Cardiac ventricle fibroblast (primary cell): ENCODE data around the gene TSHB. TPM values are rescaled to one million over a fixed set of nuclear protein-coding genes. Genes with fewer than 3 reads are reported as not detected.

Source experiments
- total RNA-seq: library from RNA; depleted of rRNA; stranded (reverse); fragments of >200 nt; gene quantifications from 2 replicates; pipeline ENCODE4 v1.2.3, GENCODE V29; 2015

Gene TSHB
- not detected in 2 replicates for total RNA-seq

DNA sequence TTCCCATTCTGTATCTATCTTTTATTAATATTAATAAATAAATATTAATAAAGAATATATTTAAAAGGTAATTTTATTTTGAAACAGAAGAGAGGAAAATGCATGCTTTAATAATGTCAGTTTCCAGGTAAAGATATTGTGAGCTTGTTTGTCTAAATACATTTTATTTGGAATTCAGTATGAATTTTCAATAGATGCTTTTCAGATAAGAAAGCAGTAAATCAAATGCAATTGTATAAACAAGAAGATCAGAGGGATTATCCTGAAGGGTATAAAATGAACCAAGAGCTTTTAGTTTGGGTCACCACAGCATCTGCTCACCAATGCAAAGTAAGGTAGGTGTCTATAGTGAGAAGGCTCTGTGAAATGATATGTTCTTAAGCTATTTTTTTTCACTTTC is at the start of gene TSHB:
TSHB (plus strand) TSS at position 301 of the 400 bp plus-strand sequence. CDS start 3,537 bp downstream, outside the sequence.

Other genes starting within 250 kb of the TSHB start
- 41.7 and 45.2 TPM in 2 replicates for gene SIKE1, start 249.1 kb upstream of the TSHB start, total RNA-seq
- gene SYCP1, start 175.0 kb upstream of the TSHB start, total RNA-seq, result not detected in 2 replicates
- gene TSPAN2, start 59.7 kb downstream of the TSHB start, total RNA-seq, result 0.56 and 1.0 TPM in 2 replicates